ENCODE measurements around the gene CRYBG1. TPM values are rescaled to one million over a fixed set of nuclear protein-coding genes. Genes with fewer than 3 reads are reported as not detected.

Gene CRYBG1
- total and polyA plus RNA-seq, 10 of the 15 experiments (the other 5 are each of a cell fraction or from before 2014, with no cell fraction given), result 6.5 to 57.0 (median 25.2) TPM

GRCh38 chr6:106520711-106521401, 160.3 kb downstream of the CRYBG1 start (continued):
- no peak for TF ChIP-seq E2F8 (IDR thresholded peaks at IDR 0.05; ENCODE audit: low read depth, partially characterized antibody)
- TF ChIP-seq SUPT20H (IDR thresholded peaks at IDR 0.05; ENCODE audit: borderline replicate concordance, control insufficient read depth, low read depth, low read length), result no peak
- TF ChIP-seq ASH2L (IDR thresholded peaks at IDR 0.05; ENCODE audit: borderline replicate concordance, low read depth), result no peak
- TF ChIP-seq IRF4 (IDR thresholded peaks at IDR 0.05; ENCODE audit: low read depth, low read length), result peak; percentile 9; the same call in 1 of the 2 replicates
- peak; percentile 91 for TF ChIP-seq SKIL (IDR thresholded peaks at IDR 0.05; ENCODE audit: low read depth, poor library complexity, severe bottlenecking)
- TF ChIP-seq KDM1A (IDR thresholded peaks at IDR 0.05; ENCODE audit: borderline replicate concordance), result no peak
- peak; percentile 92 for TF ChIP-seq BACH1 (IDR thresholded peaks at IDR 0.05; ENCODE audit: borderline replicate concordance)
- no peak for TF ChIP-seq RAD51 (IDR thresholded peaks at IDR 0.05)
- peak; percentile 77; the same call in 1 of the 2 replicates for TF ChIP-seq DPF2 (IDR thresholded peaks at IDR 0.05)
- TF ChIP-seq BCL11A (IDR thresholded peaks at IDR 0.05; ENCODE audit: low read depth, low read length), result no peak; the same call in 1 of the 2 replicates
- peak; percentile 95 for TF ChIP-seq JUNB (IDR thresholded peaks at IDR 0.05)
- no peak for TF ChIP-seq MYB (IDR thresholded peaks at IDR 0.05; ENCODE audit: borderline replicate concordance, low read depth, low read length)
- TF ChIP-seq CUX1 (IDR thresholded peaks at IDR 0.05; ENCODE audit: insufficient replicate concordance, low read depth, low read length), result peak; percentile 88
- TF ChIP-seq ZNF207 (IDR thresholded peaks at IDR 0.05; ENCODE audit: borderline replicate concordance), result no peak
- 0 out of 2 replicates have a peak, but pooled peaks have one; percentile 17 for TF ChIP-seq TCF3 (IDR thresholded peaks at IDR 0.05; ENCODE audit: borderline replicate concordance, insufficient read depth, low read depth, low read length)
- TF ChIP-seq KLF5 (IDR thresholded peaks at IDR 0.05; ENCODE audit: partially characterized antibody), result peak; percentile 66
- TF ChIP-seq CHD2 (IDR thresholded peaks at IDR 0.05; ENCODE audit: borderline replicate concordance, low read depth, low read length), result peak; percentile 77
- peak; percentile 45; the same call in 1 of the 2 replicates for TF ChIP-seq GABPA (IDR thresholded peaks at IDR 0.05; ENCODE audit: low read depth)
- no peak for TF ChIP-seq SREBF2 (IDR thresholded peaks at IDR 0.05; ENCODE audit: low read length)
